ENCODE measurements around the gene KRTAP5-8. TPM values are rescaled to one million over a fixed set of nuclear protein-coding genes. Genes with fewer than 3 reads are reported as not detected.
A peak's percentile ranks its signal among the peaks of the same experiment; 100 is the strongest.
"Not testable (repeated sequence)": the region's sequence is repeated elsewhere in the genome, so short reads cannot be mapped to it uniquely, and the experiment has no call there.

The KRTAP5-8 gene
- total RNA-seq, 4 donors from 2014 or later, result 0.82 TPM; not detected in 3

- ATAC-seq, result peak in 1 of 2 donors; percentile 53
- intact Hi-C loops (cut with DNase I; ENCODE audit: low total_unique reads), result no loop called here
- H3K27ac ChIP-seq, result no peak overlapping the region
- H3K27me3 ChIP-seq, result no peaks in the 10 kb centered on the region
- TF ChIP-seq POLR2A (IDR thresholded peaks at IDR 0.05), result no peak
- TF ChIP-seq, protein P1, sequence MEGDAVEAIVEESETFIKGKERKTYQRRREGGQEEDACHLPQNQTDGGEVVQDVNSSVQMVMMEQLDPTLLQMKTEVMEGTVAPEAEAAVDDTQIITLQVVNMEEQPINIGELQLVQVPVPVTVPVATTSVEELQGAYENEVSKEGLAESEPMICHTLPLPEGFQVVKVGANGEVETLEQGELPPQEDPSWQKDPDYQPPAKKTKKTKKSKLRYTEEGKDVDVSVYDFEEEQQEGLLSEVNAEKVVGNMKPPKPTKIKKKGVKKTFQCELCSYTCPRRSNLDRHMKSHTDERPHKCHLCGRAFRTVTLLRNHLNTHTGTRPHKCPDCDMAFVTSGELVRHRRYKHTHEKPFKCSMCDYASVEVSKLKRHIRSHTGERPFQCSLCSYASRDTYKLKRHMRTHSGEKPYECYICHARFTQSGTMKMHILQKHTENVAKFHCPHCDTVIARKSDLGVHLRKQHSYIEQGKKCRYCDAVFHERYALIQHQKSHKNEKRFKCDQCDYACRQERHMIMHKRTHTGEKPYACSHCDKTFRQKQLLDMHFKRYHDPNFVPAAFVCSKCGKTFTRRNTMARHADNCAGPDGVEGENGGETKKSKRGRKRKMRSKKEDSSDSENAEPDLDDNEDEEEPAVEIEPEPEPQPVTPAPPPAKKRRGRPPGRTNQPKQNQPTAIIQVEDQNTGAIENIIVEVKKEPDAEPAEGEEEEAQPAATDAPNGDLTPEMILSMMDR (IDR thresholded peaks at IDR 0.05 in 4 of 5, conservative IDR thresholded peaks at IDR 0.05 in 1 of 5), result no peak
- no peaks in the 10 kb centered on the region for H3K4me1 ChIP-seq
- no peaks in the 10 kb centered on the region for H3K36me3 ChIP-seq
- H3K9me3 ChIP-seq, result no peaks in the 10 kb centered on the region
- no peak for DNase-seq
- in situ Hi-C loops (cut with MboI; ENCODE audit: low sequenced_read_pairs in 4 of 4), result no loop called here
- no peak overlapping the region for H3K4me3 ChIP-seq
Measured at GRCh38 chr11:71537537-71537936, 288 bp upstream of the KRTAP5-8 start.

- Histone ChIP-seq H3K27ac (no peak overlapping the region), H3K4me3 (no peak overlapping the region), H3K9me3 (no peaks in the 10 kb centered on the region), H3K27me3 (no peaks in the 10 kb centered on the region), H3K36me3 (no peaks in the 10 kb centered on the region), H3K4me1 (no peaks in the 10 kb centered on the region)
- in situ Hi-C loops (cut with MboI; ENCODE audit: low sequenced_read_pairs in 4 of 4), result no loop called here
- DNase-seq (no peak), ATAC-seq (no peak)
- TF ChIP-seq, protein P1 (IDR thresholded peaks at IDR 0.05 in 4 of 5, conservative IDR thresholded peaks at IDR 0.05 in 1 of 5), result no peak
- no peak for TF ChIP-seq POLR2A (IDR thresholded peaks at IDR 0.05)
- intact Hi-C loops (cut with DNase I; ENCODE audit: low total_unique reads), result no loop called here
Measured at GRCh38 chr11:71538666-71538990, 803 bp downstream of the KRTAP5-8 start.

DNA sequence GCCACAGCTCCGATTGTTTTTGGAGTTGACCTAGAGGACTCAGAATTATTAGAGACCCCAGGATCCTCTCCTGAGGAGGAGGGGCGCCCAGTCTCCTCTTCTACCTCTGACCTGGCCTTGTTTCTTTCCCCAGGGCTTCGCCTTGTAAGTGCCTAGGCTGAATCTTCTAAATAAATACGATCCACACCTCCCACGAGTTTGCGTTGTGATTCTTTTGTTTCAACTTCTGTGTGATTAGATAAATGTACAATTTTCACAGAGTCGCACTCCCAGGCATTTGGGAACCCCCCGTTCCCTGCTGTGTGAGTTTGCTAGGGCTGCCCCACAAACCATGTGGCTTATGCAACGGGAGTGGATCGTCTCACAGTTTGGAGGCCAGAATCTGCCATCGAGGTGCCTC lies 1.2 kb downstream of the KRTAP5-8 start:
- intact Hi-C loops (cut with DNase I; ENCODE audit: low total_unique reads), result no loop called here

DNA sequence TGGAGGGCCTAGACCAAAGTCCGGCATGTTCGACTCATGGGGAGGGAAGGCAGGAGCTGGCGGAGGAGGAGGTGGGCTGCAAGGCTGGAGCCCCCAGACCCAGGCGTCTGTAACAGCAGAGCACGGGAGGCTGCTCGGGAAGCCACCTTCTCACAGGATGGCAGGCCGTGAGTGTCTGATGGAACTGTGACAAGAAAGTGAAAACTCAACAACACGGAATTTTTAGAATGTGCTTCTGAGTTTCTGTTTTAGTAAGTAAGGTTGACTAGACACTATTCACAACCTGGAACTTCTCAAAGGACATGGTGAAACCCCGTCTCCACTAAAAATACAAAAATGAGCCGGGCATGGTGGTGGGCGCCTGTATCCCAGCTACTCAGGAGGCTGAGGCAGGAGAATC lies 2.1 kb downstream of the KRTAP5-8 start:
- H3K4me3 ChIP-seq; H3K27me3 ChIP-seq; intact Hi-C loops (cut with DNase I; ENCODE audit: low total_unique reads); H3K9me3 ChIP-seq; H3K27ac ChIP-seq; H3K36me3 ChIP-seq; H3K4me1 ChIP-seq; ATAC-seq; in situ Hi-C loops (cut with MboI; ENCODE audit: low sequenced_read_pairs in 4 of 4); DNase-seq: not testable (repeated sequence)

More for the DNA sequence above, 1.2 kb downstream of the KRTAP5-8 start:
- H3K27me3 ChIP-seq, result no peaks in the 10 kb centered on the region
- no peaks in the 10 kb centered on the region for H3K4me1 ChIP-seq
- no peaks in the 10 kb centered on the region for H3K9me3 ChIP-seq
- H3K4me3 ChIP-seq, result no peak overlapping the region
- no peaks in the 10 kb centered on the region for H3K36me3 ChIP-seq
- ATAC-seq (no peak), DNase-seq (no peak)
- in situ Hi-C loops (cut with MboI; ENCODE audit: low sequenced_read_pairs in 4 of 4), result no loop called here
- no peak overlapping the region for H3K27ac ChIP-seq
- no peak for TF ChIP-seq POLR2A (IDR thresholded peaks at IDR 0.05)
- TF ChIP-seq, protein P1 (IDR thresholded peaks at IDR 0.05 in 4 of 5, conservative IDR thresholded peaks at IDR 0.05 in 1 of 5), result no peak

- in situ Hi-C loops (cut with MboI; ENCODE audit: low sequenced_read_pairs in 4 of 4); intact Hi-C loops (cut with DNase I; ENCODE audit: low total_unique reads); H3K4me3 ChIP-seq; H3K9me3 ChIP-seq; DNase-seq; H3K27me3 ChIP-seq; ATAC-seq; H3K36me3 ChIP-seq; H3K27ac ChIP-seq; H3K4me1 ChIP-seq: not testable (repeated sequence)
Measured at GRCh38 chr11:71540521-71541304, 2.9 kb downstream of the KRTAP5-8 start.

GRCh38 chr11:71542382-71542781 lies 4.6 kb downstream of the KRTAP5-8 start:
- H3K4me3 ChIP-seq, result no peak overlapping the region
- no peaks in the 10 kb centered on the region for H3K9me3 ChIP-seq
- H3K36me3 ChIP-seq, result no peaks in the 10 kb centered on the region
- no peaks in the 10 kb centered on the region for H3K27me3 ChIP-seq
- ATAC-seq (no peak), DNase-seq (no peak)
- TF ChIP-seq POLR2A (IDR thresholded peaks at IDR 0.05), result no peak
- TF ChIP-seq, protein P1 (IDR thresholded peaks at IDR 0.05 in 4 of 5, conservative IDR thresholded peaks at IDR 0.05 in 1 of 5), result no peak
- in situ Hi-C loops (cut with MboI; ENCODE audit: low sequenced_read_pairs in 4 of 4), result no loop called here
- H3K4me1 ChIP-seq, result no peaks in the 10 kb centered on the region
- intact Hi-C loops (cut with DNase I; ENCODE audit: low total_unique reads), result no loop called here
- no peak overlapping the region for H3K27ac ChIP-seq

Data from gastrocnemius medialis (tissue), 4 donors.